22Rv1 (cell line): ENCODE data around the gene DCP1A.

Source experiments
- CTCF ChIP-seq: fragments of 450-650 bp; IDR thresholded peaks from 2 replicates; pipeline ENCODE4 v1.5.1; 2017; ENCODE audit warnings: mild to moderate bottlenecking
- ZFX ChIP-seq: fragments of 450-650 bp; IDR thresholded peaks from 2 replicates; pipeline ENCODE4 v1.6.1; 2017; ENCODE audit warnings: antibody characterized with exemption, borderline replicate concordance

DNA sequence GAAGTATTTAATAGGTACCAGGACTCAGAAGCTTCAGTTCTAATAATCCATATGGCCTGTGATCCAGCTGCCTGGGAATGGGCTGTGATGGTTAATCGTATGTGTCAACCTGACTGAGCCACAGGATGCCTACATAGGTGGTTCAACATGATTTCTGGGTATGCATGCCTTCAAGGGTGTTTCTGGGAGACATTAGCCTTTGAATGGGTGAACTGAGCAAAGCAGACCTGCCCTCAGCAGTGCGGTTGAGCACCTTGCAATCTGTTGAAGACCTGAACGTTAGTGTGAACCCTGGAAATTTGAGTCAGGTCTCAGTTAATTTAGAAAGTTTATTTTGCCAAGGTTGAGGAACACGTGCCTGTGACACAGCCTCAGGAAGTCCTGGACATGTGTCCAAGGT, 68.7 kb downstream of the DCP1A start:
- no peak for TF ChIP-seq CTCF
- TF ChIP-seq ZFX = no peak
